ENCODE data around the gene EPHX1.
"Not testable (repeated sequence)": the region's sequence is repeated elsewhere in the genome, so short reads cannot be mapped to it uniquely, and the experiment has no call there.

The EPHX1 gene

GRCh38 chr1:225809842-225810578 is at the start of gene EPHX1:
TSS of gene EPHX1 (plus strand) at chr1:225810124. CDS start at chr1:225828730, 18,606 bp downstream.
- peak; percentile 37 to 42 for DNase-seq (ENCODE audit: low read depth in 1 of 2, low spot score in 1 of 2)

- DNase-seq (ENCODE audit: low read depth in 1 of 2, low spot score in 1 of 2): no peak
These were observed 49.4 kb upstream of the EPHX1 start for GRCh38 chr1:225760531-225760930.

DNA sequence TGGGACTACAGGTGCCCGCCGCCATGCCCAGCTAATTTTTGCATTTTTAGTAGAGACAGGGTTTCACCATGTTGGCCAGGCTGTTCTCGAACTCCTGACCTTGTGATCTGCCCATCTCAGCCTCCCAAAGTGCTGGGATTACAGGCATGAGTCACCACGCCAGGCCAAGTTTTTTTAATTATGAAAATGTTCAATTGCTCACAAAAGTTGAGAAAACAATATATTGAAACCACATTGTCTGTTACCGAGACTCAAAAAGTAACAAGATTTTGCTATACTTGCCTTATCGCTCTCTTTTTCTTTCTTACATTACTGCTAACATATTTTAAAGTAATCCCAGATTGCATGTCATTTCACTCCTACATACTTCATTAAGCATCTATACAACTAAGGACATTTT is 48.5 kb upstream of the EPHX1 start:
- DNase-seq (ENCODE audit: low read depth in 1 of 2, low spot score in 1 of 2): not testable (repeated sequence)

DNA sequence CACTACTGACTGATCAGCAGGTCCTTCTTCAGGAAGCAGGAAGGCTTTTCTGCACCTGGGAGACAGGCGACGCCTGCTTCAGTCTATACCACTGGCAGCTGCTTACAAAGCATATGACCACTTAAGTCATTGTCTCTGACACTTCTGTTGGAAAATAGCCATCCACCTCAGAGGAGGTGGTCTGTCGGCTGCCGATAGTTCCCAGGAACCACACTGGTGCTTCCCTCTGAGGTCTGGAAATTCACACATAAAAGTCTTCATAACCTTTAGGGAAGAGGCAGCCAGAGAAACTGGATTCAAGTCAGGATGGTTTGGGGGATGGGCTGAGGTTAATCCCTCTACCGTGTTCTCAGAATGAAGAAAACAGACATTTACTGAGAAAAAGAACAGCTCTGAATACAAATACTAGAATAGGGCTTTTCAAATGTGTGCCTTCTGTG is 47.9 kb upstream of the EPHX1 start:
- DNase-seq (ENCODE audit: low read depth in 1 of 2, low spot score in 1 of 2): no peak

GRCh38 chr1:225762444-225762843 is 47.5 kb upstream of the EPHX1 start:
- no peak for DNase-seq (ENCODE audit: low read depth in 1 of 2, low spot score in 1 of 2)

DNA sequence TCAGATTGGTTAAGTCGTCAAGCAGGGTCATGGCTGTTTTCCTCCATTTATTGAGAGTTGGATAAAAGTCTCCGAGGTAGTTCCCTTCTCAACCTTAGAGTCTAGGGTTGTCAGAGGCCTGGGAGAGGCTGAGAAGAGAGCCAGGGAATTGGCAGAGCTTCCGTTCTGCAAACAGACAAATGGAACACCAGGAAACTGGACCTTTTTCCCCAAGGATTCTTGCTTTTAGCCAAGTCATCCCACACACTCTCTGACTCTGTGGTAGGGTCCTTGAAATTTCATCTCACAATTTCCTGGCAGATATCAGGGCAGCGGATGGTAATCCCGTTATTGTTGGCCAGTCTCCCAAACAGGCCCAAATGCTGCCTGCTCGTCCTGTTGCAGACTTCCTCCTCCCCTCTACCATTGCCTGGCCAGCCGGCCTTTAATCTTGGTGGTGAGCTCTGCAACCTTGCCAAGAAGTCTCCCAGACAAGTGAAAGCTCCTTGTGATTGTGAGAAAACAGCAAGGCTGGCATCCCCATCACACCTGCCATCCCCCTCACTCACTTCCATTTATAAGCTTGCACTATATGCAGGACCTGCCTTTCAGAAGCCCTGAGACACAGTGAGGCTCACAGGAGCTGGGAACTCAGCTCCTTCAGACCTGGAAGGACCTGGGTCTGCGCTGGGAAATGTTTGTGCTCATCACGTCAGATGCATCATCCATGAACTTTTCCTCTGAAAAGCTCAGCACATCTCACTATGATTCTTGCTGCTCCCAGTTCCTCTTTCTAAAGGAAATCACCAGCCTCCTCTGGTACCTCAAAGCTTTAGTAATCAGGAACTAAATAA is 46.0 kb upstream of the EPHX1 start:
- DNase-seq (ENCODE audit: low read depth in 1 of 2, low spot score in 1 of 2): no peak

- DNase-seq (ENCODE audit: low read depth in 1 of 2, low spot score in 1 of 2): no peak
These were observed 43.8 kb upstream of the EPHX1 start for GRCh38 chr1:225765982-225766674.

GRCh38 chr1:225766967-225767633 is 42.8 kb upstream of the EPHX1 start:
- DNase-seq (ENCODE audit: low read depth in 1 of 2, low spot score in 1 of 2): no peak

GRCh38 chr1:225767634-225768540 is 42.0 kb upstream of the EPHX1 start:
- DNase-seq (ENCODE audit: low read depth in 1 of 2, low spot score in 1 of 2): no peak

DNA sequence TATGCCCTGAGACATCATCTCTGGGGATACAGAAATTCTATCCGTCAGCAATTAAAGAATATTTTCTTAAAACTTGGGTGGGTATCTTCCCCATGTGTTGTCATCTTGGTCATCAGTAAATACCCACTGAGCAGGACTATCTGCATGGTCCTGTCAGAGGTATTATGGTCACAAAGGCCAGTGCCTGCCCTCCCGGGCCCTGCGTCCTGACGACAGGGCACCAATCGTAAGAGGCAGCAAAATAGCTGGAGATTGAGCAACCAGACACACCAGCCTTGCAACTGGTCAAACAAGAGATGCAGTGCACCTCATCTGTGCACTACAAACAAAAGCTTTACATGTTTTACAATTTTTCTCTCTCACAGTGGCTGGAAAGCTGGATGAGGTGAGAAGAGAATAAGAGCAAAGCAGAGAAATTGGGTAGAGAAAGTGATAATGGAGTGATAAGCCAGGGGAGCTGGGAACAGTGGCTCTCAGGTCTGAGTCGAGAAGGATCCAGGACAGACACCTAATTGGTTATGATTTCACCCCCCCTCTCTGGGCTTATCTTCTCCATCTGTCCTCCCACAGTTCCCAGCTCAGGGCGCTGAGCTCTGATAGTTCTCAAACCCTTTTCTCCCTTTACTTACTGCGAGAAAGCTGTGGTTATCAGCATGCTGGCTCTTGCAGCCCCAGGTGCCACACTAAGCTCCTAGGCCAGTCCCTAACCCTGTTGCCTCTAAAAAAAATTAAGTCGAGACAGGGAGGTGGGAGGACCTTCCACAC is 41.1 kb upstream of the EPHX1 start:
- DNase-seq (ENCODE audit: low read depth in 1 of 2, low spot score in 1 of 2): no peak

DNA sequence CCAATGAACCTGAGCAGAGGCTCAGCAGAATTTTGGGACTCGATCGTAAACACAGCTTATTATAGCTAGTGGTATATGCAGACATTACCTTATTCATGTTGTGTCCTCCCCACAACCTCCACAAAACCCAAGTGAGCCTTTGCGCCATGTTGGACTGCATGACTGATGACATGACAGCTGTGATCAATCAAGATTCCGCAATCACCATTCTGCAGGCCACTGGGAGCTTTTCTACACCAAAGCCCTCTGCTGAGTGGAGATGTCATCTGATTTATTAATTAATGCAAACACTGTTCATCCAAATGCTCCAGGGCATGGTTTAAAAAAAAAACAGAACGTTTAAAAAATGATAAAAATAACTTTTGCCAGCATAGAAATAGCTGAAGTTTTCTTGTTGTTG is 40.2 kb upstream of the EPHX1 start:
- no peak for DNase-seq (ENCODE audit: low read depth in 1 of 2, low spot score in 1 of 2)

GRCh38 chr1:225770561-225771248 is 39.2 kb upstream of the EPHX1 start:
- DNase-seq (ENCODE audit: low read depth in 1 of 2, low spot score in 1 of 2): no peak

- no peak for DNase-seq (ENCODE audit: low read depth in 1 of 2, low spot score in 1 of 2)
These were observed 38.1 kb upstream of the EPHX1 start for GRCh38 chr1:225771661-225772322.

GRCh38 chr1:225772323-225772768 is 37.6 kb upstream of the EPHX1 start:
- DNase-seq (ENCODE audit: low read depth in 1 of 2, low spot score in 1 of 2): no peak

GRCh38 chr1:225772848-225773247 is 37.1 kb upstream of the EPHX1 start:
- no peak for DNase-seq (ENCODE audit: low read depth in 1 of 2, low spot score in 1 of 2)

DNA sequence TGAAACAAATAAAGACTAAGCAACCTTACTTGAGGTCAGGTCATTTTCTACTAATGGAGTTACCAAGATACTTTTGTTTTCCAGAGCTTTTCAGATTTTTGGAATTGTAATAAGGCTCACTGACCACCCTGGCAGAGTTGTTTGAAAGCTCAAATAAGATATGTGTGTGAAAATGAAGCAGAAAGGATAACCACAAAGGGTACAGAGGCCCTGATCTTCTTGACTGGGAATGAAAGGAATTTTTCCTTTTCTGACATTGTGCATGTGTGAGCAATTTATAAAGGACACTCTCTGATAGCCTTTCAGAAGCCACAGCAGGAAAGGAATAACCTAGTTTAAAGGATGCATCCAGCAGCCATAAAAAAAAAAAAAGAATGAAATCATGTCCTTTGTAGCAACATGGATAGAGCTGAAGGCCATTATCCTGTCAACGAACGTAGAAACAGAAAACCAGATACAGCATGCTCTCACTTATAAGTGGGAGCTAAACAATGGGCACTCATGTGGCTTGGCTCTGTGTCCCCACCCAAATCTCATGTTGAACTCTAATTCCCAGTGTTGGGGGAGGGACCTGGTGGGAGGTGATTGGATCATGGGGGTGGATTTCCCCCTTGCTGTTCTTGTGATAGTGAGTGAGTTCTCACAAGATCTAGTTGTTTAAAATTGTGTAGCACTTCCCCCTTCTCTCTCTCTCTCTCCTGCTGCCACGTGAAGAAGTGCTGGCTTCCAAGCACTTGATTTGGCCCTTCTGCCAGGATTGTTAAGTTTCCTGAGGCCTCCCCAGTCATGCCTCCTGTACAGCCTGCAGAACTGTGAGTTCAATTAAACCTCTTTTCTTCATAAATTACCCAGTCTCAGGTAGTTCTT is 35.4 kb upstream of the EPHX1 start:
- no peak for DNase-seq (ENCODE audit: low read depth in 1 of 2, low spot score in 1 of 2)

- DNase-seq (ENCODE audit: low read depth in 1 of 2, low spot score in 1 of 2): no peak
These were observed 33.6 kb upstream of the EPHX1 start for GRCh38 chr1:225776294-225776693.

All from activated T-helper 1 cell treated with anti-CD3 and anti-CD28 coated beads, Interleukin-2, amount 50 U/mL, for 16 hours (primary cell).